ENCODE results near the gene THSD7A. TPM values are rescaled to one million over a fixed set of nuclear protein-coding genes. Genes with fewer than 3 reads are reported as not detected.

The THSD7A gene
- total RNA-seq, 1 experiment from 2014 or later: 0.68 TPM

- no peaks in the 10 kb centered on the region for H3K9me3 Mint-ChIP-seq
- no peak overlapping the region for H3K4me3 Mint-ChIP-seq
Observed at GRCh38 chr7:11642276-11642675, 189.7 kb downstream of the THSD7A start.

More at GRCh38 chr7:11642276-11642675, 189.7 kb downstream of the THSD7A start:
- POLR2A ChIA-PET: no interaction called here
- no peaks in the 10 kb centered on the region for H3K36me3 Mint-ChIP-seq
- H3K4me1 Mint-ChIP-seq: 0 out of 2 replicates have a peak, but pooled peaks cover 3% of the 10 kb centered on the region
- no peaks in the 10 kb centered on the region for H3K27me3 Mint-ChIP-seq (ENCODE audit: low read depth)
- CTCF ChIA-PET: no interaction called here
- DNase-seq (ENCODE audit: low spot score) (no peak), ATAC-seq (no peak)
- no peak for TF ChIP-seq ZBTB43 (CRISPR knock-in tag; IDR thresholded peaks at IDR 0.05)
- no peak for TF ChIP-seq E2F4 (CRISPR knock-in tag; IDR thresholded peaks at IDR 0.05; ENCODE audit: borderline replicate concordance, low read depth)
- TF ChIP-seq ZNF671 (CRISPR knock-in tag; IDR thresholded peaks at IDR 0.05): no peak
- TF ChIP-seq ESRRA (CRISPR knock-in tag; IDR thresholded peaks at IDR 0.05; ENCODE audit: borderline replicate concordance): no peak
- TF ChIP-seq NFE2L1 (CRISPR knock-in tag; IDR thresholded peaks at IDR 0.05): no peak
- no peak for TF ChIP-seq ATF2 (CRISPR knock-in tag; IDR thresholded peaks at IDR 0.05; ENCODE audit: borderline replicate concordance, low read depth)
- TF ChIP-seq FOXK1 (CRISPR knock-in tag; IDR thresholded peaks at IDR 0.05): no peak
- no peak for TF ChIP-seq ETV6 (CRISPR knock-in tag; IDR thresholded peaks at IDR 0.05)
- no peak for TF ChIP-seq PRDM15 (CRISPR knock-in tag; IDR thresholded peaks at IDR 0.05)
- no peak for TF ChIP-seq EMX1 (CRISPR knock-in tag; IDR thresholded peaks at IDR 0.05)
- no peak for TF ChIP-seq ATF1 (CRISPR knock-in tag; IDR thresholded peaks at IDR 0.05)
- TF ChIP-seq GTF2I (CRISPR knock-in tag; conservative IDR thresholded peaks at IDR 0.05): no peak
- no peak for TF ChIP-seq USF2 (CRISPR knock-in tag; IDR thresholded peaks at IDR 0.05)
- TF ChIP-seq CTCF (IDR thresholded peaks at IDR 0.05): no peak
- TF ChIP-seq CREB1 (CRISPR knock-in tag; IDR thresholded peaks at IDR 0.05): no peak
- H3K27ac Mint-ChIP-seq: no peak overlapping the region
